Keratinocyte (primary cell): ENCODE data around the gene FGF12. TPM values are rescaled to one million over a fixed set of nuclear protein-coding genes. Genes with fewer than 3 reads are reported as not detected.

Experiments
- DNase-seq: peaks from one replicate; pipeline ENCODE4 v3.0.0-alpha.2; 2011; ENCODE audit warnings: low read depth, missing footprints, low spot score
- FAIRE-seq: peaks from 2 replicates; lab custom pipeline; 2011; peaks lifted over from hg19 to GRCh38; lab: Jason Lieb, UNC
- H2AFZ ChIP-seq: 2 replicates; pipeline ENCODE4 v1.6.0; 2012; ENCODE audit warnings: low read length, control low read depth, inconsistent platforms; ENCODE audit not compliant: control insufficient read depth
- H3K27ac ChIP-seq: 2 replicates; pipeline ENCODE4 v1.5.1; 2011; ENCODE audit warnings: low read length; ENCODE audit not compliant: control insufficient read depth, insufficient read depth
- H3K27me3 ChIP-seq: 3 replicates; pipeline ENCODE4 v1.6.0; 2011; ENCODE audit warnings: low read length; ENCODE audit not compliant: control insufficient read depth, insufficient read depth; ENCODE audit errors: extremely low read depth
- H3K36me3 ChIP-seq, 2 experiments: 2 replicates in 1 of 2; 3 replicates in 1 of 2; pipeline ENCODE4 v1.5.1; 2011; ENCODE audit warnings: low read length in 2 of 2, mild to moderate bottlenecking in 1 of 2; ENCODE audit not compliant: control insufficient read depth in 2 of 2, insufficient read depth in 2 of 2; ENCODE audit errors: extremely low read depth in 1 of 2
- H3K4me1 ChIP-seq: 3 replicates; pipeline ENCODE4 v1.5.1; 2011; ENCODE audit warnings: low read length; ENCODE audit not compliant: control insufficient read depth, insufficient read depth; ENCODE audit errors: extremely low read depth
- H3K4me2 ChIP-seq: 3 replicates; pipeline ENCODE4 v1.6.0; 2011; ENCODE audit warnings: low read depth, low read length; ENCODE audit not compliant: control insufficient read depth, insufficient read depth; ENCODE audit errors: extremely low read depth
- H3K4me3 ChIP-seq, 3 experiments: fragments of 200-600 bp in 1 of 3; sonication (generic) in 1 of 3; 2 replicates in 2 of 3; 3 replicates in 1 of 3; pipeline ENCODE4 v1.5.1; 2011 to 2016; ENCODE audit warnings: low read length in 3 of 3, mild to moderate bottlenecking in 3 of 3, control low read depth in 2 of 3, inconsistent platforms in 1 of 3, low read depth in 1 of 3, mixed read lengths in 1 of 3, mixed run types in 1 of 3, moderate library complexity in 1 of 3; ENCODE audit not compliant: control insufficient read depth in 2 of 3, insufficient read depth in 2 of 3; ENCODE audit errors: extremely low read depth in 1 of 3
- H3K79me2 ChIP-seq: 2 replicates; pipeline ENCODE4 v1.6.0; 2012; ENCODE audit warnings: low read length; ENCODE audit not compliant: control insufficient read depth, insufficient read depth
- H3K9ac ChIP-seq: 3 replicates; pipeline ENCODE4 v1.6.0; 2011; ENCODE audit warnings: low read length; ENCODE audit not compliant: control insufficient read depth, insufficient read depth; ENCODE audit errors: extremely low read depth
- H3K9me1 ChIP-seq: 3 replicates; pipeline ENCODE4 v1.6.0; 2011; ENCODE audit warnings: low read length; ENCODE audit not compliant: control insufficient read depth, insufficient read depth; ENCODE audit errors: extremely low read depth
- H3K9me3 ChIP-seq: 2 replicates; pipeline ENCODE4 v1.5.1; 2012; ENCODE audit warnings: low read depth, low read length; ENCODE audit not compliant: control insufficient read depth
- H4K20me1 ChIP-seq: 3 replicates; pipeline ENCODE4 v1.6.0; 2011; ENCODE audit warnings: low read length; ENCODE audit not compliant: control insufficient read depth, insufficient read depth; ENCODE audit errors: extremely low read depth
- CTCF ChIP-seq, 3 experiments: IDR thresholded peaks in 1 of 3; conservative IDR thresholded peaks in 1 of 3; optimal IDR thresholded peaks in 1 of 3; 2 replicates in 2 of 3; 3 replicates in 1 of 3; pipeline versions ENCODE3 to v1.5.1; 2011; ENCODE audit warnings: low read length in 3 of 3, mild to moderate bottlenecking in 3 of 3, moderate library complexity in 2 of 3, control low read depth in 1 of 3, inconsistent platforms in 1 of 3; ENCODE audit not compliant: insufficient read depth in 2 of 3; ENCODE audit errors: extremely low read depth in 1 of 3
- EZH2 ChIP-seq: IDR thresholded peaks from one replicate; pipeline ENCODE4 v1.6.1; 2012; ENCODE audit warnings: inconsistent platforms, mild to moderate bottlenecking, low read length, moderate library complexity
- dilution Hi-C: fragments of 300-500 bp; cut with MboI; formaldehyde crosslinking; loops from one replicate; pipeline ENCODE4 v1.7.0; 2020; ENCODE audit warnings: low sequenced_read_pairs; ENCODE audit not compliant: extremely low pct_ligation_motif_present
- polyA plus RNA-seq, 5 experiments: library from polyadenylated mRNA; depleted of rRNA in 3 of 5; stranded (reverse) in 3 of 5; stranded (forward) in 1 of 5; unstranded in 1 of 5; fragments of >200 nt; gene quantifications; 1 replicate in 1 of 5; 2 replicates in 3 of 5; 3 replicates in 1 of 5; pipeline versions ENCODE4 v1.2.1 to v1.2.3, GENCODE V29; 2011 to 2012; ENCODE audit warnings: missing spikeins in 2 of 5, low read depth in 1 of 5, low replicate concordance in 1 of 5

Gene FGF12
- polyA plus RNA-seq, 1 donor (not counting 4 experiments of a cell fraction or from before 2014, with no cell fraction given) = 4.1 TPM

- dilution Hi-C loops = no loop called here
- H3K9me3 ChIP-seq = no peaks in the 10 kb centered on the region
- no peak overlapping the region for H2AFZ ChIP-seq
- peaks cover 22% of the 10 kb centered on the region for H3K4me1 ChIP-seq
- H3K4me3 ChIP-seq = no peak overlapping the region
- H3K9me1 ChIP-seq = no peaks in the 10 kb centered on the region
- peak overlapping the region; percentile 40 for H3K9ac ChIP-seq
- DNase-seq (no peak), FAIRE-seq (no peak)
- H3K36me3 ChIP-seq = no peaks in the 10 kb centered on the region
- no peak for TF ChIP-seq CTCF (optimal IDR thresholded peaks at IDR 0.05 in 1 of 3, IDR thresholded peaks at IDR 0.05 in 1 of 3, conservative IDR thresholded peaks at IDR 0.05 in 1 of 3; ENCODE audit: extremely low read depth in 1 of 3, insufficient read depth in 2 of 3, low read length in 3 of 3)
- TF ChIP-seq EZH2 = no peak
- no peaks in the 10 kb centered on the region for H3K79me2 ChIP-seq
- no peaks in the 10 kb centered on the region for H3K27me3 ChIP-seq
- H3K4me2 ChIP-seq = peak overlapping the region; percentile 71
- peak overlapping the region; percentile 84 for H3K27ac ChIP-seq
- no peaks in the 10 kb centered on the region for H4K20me1 ChIP-seq
Measured at GRCh38 chr3:192171213-192171612, 556.1 kb downstream of the FGF12 start.

- Histone ChIP-seq H3K4me2 (peak overlapping the region; percentile 71), H2AFZ (peak overlapping the region; percentile 75), H3K9me3 (no peaks in the 10 kb centered on the region), H3K4me1 (peaks cover 22% of the 10 kb centered on the region), H3K4me3 (peak overlapping the region in 2 of 3 experiments; percentile 32 to 37), H4K20me1 (no peaks in the 10 kb centered on the region), H3K27me3 (no peaks in the 10 kb centered on the region), H3K79me2 (no peaks in the 10 kb centered on the region), H3K9ac (peak overlapping the region; percentile 48), H3K9me1 (no peaks in the 10 kb centered on the region), H3K36me3 (no peaks in the 10 kb centered on the region), H3K27ac (peak overlapping the region; percentile 84)
- dilution Hi-C loops = no loop called here
- DNase-seq (peak; percentile 32), FAIRE-seq (peak; percentile 56)
- TF ChIP-seq EZH2 (no peak), CTCF (optimal IDR thresholded peaks at IDR 0.05 in 1 of 3, IDR thresholded peaks at IDR 0.05 in 1 of 3, conservative IDR thresholded peaks at IDR 0.05 in 1 of 3; ENCODE audit: extremely low read depth in 1 of 3, insufficient read depth in 2 of 3, low read length in 3 of 3) (no peak)
Measured at GRCh38 chr3:192170659-192171058, 556.7 kb downstream of the FGF12 start.
